ENCODE results near the gene CCHCR1. TPM values are rescaled to one million over a fixed set of nuclear protein-coding genes. Genes with fewer than 3 reads are reported as not detected.

CCHCR1 gene
- polyA plus RNA-seq, 1 donor from 2014 or later = 19.7 TPM

DNA sequence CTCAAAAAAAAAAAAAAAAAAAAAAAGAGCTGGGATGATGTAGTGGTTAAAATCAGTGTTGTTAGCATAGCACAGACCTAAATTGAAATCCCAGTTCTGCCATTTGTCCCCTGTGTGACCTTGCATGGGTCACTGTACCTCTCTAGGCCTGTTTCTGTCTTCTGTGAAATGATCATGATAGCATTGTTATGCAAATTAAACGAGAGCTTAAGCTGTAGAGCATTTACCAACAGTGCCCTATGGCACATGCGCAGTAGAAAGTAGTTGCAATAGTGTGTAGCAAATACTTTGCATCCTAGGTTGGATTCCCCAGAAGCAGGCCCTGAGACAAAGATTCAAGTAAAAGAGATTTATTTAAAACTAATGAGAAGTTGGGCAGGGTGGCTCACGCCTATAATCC, 26.0 kb downstream of the CCHCR1 start:
- Histone ChIP-seq H2AFZ (ENCODE audit: low read depth, low read length) (no peak overlapping the region), H3K4me3 (ENCODE audit: low read length) (no peak overlapping the region), H3K27me3 (ENCODE audit: insufficient read depth, low read depth, low read length) (no peaks in the 10 kb centered on the region), H4K20me1 (ENCODE audit: insufficient read depth) (no peaks in the 10 kb centered on the region), H3K36me3 (ENCODE audit: insufficient read depth, low read length) (no peaks in the 10 kb centered on the region), H3K4me2 (ENCODE audit: low read length) (no peak overlapping the region), H3K9me3 (ENCODE audit: low read length) (no peaks in the 10 kb centered on the region), H3K27ac (ENCODE audit: low read length) (no peak overlapping the region), H3F3A (ENCODE audit: insufficient read depth, low read length, poor library complexity, severe bottlenecking) (no peaks in the 10 kb centered on the region), H3K79me2 (replicated peaks; ENCODE audit: insufficient read depth, low read length) (no peaks in the 10 kb centered on the region), H3K9me2 (ENCODE audit: insufficient read depth, low read length) (no peaks in the 10 kb centered on the region), H3K9ac (ENCODE audit: low read length) (no peak overlapping the region)
- TF ChIP-seq EP300 (conservative IDR thresholded peaks at IDR 0.05; ENCODE audit: poor library complexity, severe bottlenecking) (no peak), EZH2 (IDR thresholded peaks at IDR 0.05; ENCODE audit: borderline replicate concordance, insufficient read depth, low read length, poor library complexity, severe bottlenecking) (no peak), POLR2AphosphoS5 (IDR thresholded peaks at IDR 0.05) (no peak), SMC3 (conservative IDR thresholded peaks at IDR 0.05; ENCODE audit: poor library complexity) (no peak), RAD21 (conservative IDR thresholded peaks at IDR 0.05) (no peak), MXI1 (conservative IDR thresholded peaks at IDR 0.05; ENCODE audit: poor library complexity, severe bottlenecking) (no peak), TAF1 (IDR thresholded peaks at IDR 0.05; ENCODE audit: low read depth) (no peak), REST (IDR thresholded peaks at IDR 0.05; ENCODE audit: borderline replicate concordance) (no peak)
- TF ChIP-seq, protein P1, sequence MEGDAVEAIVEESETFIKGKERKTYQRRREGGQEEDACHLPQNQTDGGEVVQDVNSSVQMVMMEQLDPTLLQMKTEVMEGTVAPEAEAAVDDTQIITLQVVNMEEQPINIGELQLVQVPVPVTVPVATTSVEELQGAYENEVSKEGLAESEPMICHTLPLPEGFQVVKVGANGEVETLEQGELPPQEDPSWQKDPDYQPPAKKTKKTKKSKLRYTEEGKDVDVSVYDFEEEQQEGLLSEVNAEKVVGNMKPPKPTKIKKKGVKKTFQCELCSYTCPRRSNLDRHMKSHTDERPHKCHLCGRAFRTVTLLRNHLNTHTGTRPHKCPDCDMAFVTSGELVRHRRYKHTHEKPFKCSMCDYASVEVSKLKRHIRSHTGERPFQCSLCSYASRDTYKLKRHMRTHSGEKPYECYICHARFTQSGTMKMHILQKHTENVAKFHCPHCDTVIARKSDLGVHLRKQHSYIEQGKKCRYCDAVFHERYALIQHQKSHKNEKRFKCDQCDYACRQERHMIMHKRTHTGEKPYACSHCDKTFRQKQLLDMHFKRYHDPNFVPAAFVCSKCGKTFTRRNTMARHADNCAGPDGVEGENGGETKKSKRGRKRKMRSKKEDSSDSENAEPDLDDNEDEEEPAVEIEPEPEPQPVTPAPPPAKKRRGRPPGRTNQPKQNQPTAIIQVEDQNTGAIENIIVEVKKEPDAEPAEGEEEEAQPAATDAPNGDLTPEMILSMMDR (IDR thresholded peaks at IDR 0.05; ENCODE audit: poor library complexity, severe bottlenecking) = no peak

DNA sequence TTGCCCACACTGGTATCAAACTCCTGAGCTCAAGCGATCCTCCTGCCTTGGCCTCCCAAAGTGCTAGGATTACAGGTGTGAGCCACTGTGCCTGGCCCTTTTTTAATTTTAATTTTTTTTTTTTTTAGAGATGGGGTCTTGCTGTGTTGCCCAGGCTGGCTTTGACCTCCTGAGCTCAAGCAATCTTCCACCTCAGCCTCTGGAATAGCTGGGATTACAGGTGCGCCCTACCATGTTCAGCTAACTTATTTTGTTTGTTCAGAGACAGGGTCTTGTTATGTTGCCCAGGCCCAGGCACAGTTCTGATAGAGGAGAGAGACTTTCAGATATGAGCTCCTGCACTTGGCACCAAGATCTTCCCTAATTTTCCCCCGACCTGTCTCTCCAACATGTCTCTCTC, 26.9 kb downstream of the CCHCR1 start:
- Histone ChIP-seq H3K4me2 (ENCODE audit: low read length) (no peak overlapping the region), H3F3A (ENCODE audit: insufficient read depth, low read length, poor library complexity, severe bottlenecking) (no peaks in the 10 kb centered on the region), H2AFZ (ENCODE audit: low read depth, low read length) (no peak overlapping the region), H3K9me2 (ENCODE audit: insufficient read depth, low read length) (no peaks in the 10 kb centered on the region), H3K4me3 (ENCODE audit: low read length) (no peak overlapping the region), H3K79me2 (replicated peaks; ENCODE audit: insufficient read depth, low read length) (no peaks in the 10 kb centered on the region), H3K9me3 (ENCODE audit: low read length) (no peaks in the 10 kb centered on the region), H3K27ac (ENCODE audit: low read length) (no peak overlapping the region), H4K20me1 (ENCODE audit: insufficient read depth) (no peaks in the 10 kb centered on the region), H3K27me3 (ENCODE audit: insufficient read depth, low read depth, low read length) (no peaks in the 10 kb centered on the region), H3K9ac (ENCODE audit: low read length) (no peak overlapping the region), H3K36me3 (ENCODE audit: insufficient read depth, low read length) (no peaks in the 10 kb centered on the region)
- TF ChIP-seq EZH2 (IDR thresholded peaks at IDR 0.05; ENCODE audit: borderline replicate concordance, insufficient read depth, low read length, poor library complexity, severe bottlenecking) = no peak
- TF ChIP-seq EP300 (conservative IDR thresholded peaks at IDR 0.05; ENCODE audit: poor library complexity, severe bottlenecking) = no peak
- TF ChIP-seq TAF1 (IDR thresholded peaks at IDR 0.05; ENCODE audit: low read depth) = no peak
- TF ChIP-seq RAD21 (conservative IDR thresholded peaks at IDR 0.05) = no peak
- no peak for TF ChIP-seq SMC3 (conservative IDR thresholded peaks at IDR 0.05; ENCODE audit: poor library complexity)
- TF ChIP-seq REST (IDR thresholded peaks at IDR 0.05; ENCODE audit: borderline replicate concordance) = no peak
